DND-41 (cell line): ENCODE measurements around the gene HSPA2.

Experiments used
- ATAC-seq: fragments of 200-7000 bp; cut with Tn5 transposase; 3 replicates; pipeline ENCODE4 v1.9.1; 2021; ENCODE audit warnings: low read depth; ENCODE audit not compliant: insufficient read depth
- DNase-seq: peaks from one replicate; pipeline ENCODE4 v3.0.0-alpha.2; 2020
- H2AFZ ChIP-seq: 2 replicates; pipeline ENCODE4 v1.6.0; 2012; ENCODE audit warnings: low read depth, low read length
- H3K27ac ChIP-seq: 2 replicates; pipeline ENCODE4 v1.5.1; 2012; ENCODE audit warnings: low read length, inconsistent platforms
- H3K27me3 ChIP-seq: fragments of 200-600 bp; sonication (generic); 2 replicates; pipeline ENCODE4 v1.6.0; 2012; ENCODE audit warnings: low read length, mild to moderate bottlenecking, inconsistent platforms; ENCODE audit not compliant: insufficient read depth, poor library complexity
- H3K36me3 ChIP-seq: 2 replicates; pipeline ENCODE4 v1.5.1; 2012; ENCODE audit warnings: low read length, inconsistent platforms; ENCODE audit not compliant: insufficient read depth
- H3K4me1 ChIP-seq: 2 replicates; pipeline ENCODE4 v1.5.1; 2012; ENCODE audit warnings: mild to moderate bottlenecking, low read length; ENCODE audit not compliant: insufficient read depth
- H3K4me2 ChIP-seq: 2 replicates; pipeline ENCODE4 v1.6.0; 2012; ENCODE audit warnings: mild to moderate bottlenecking, moderate library complexity, low read length, inconsistent platforms; ENCODE audit not compliant: insufficient read depth
- H3K4me3 ChIP-seq, 2 experiments: fragments of 200-600 bp in 1 of 2; shearing (Covaris generic) in 1 of 2; 2 replicates each; pipeline ENCODE4 v1.5.1; 2012 to 2016; ENCODE audit warnings: inconsistent platforms in 2 of 2, low read length in 2 of 2, mild to moderate bottlenecking in 2 of 2, low read depth in 1 of 2, moderate library complexity in 1 of 2
- H3K79me2 ChIP-seq: 2 replicates; pipeline ENCODE4 v1.6.0; 2012; ENCODE audit warnings: low read length, inconsistent platforms; ENCODE audit not compliant: insufficient read depth
- H3K9ac ChIP-seq: 2 replicates; pipeline ENCODE4 v1.6.0; 2012; ENCODE audit warnings: low read depth, mild to moderate bottlenecking, inconsistent platforms, low read length, moderate library complexity
- H3K9me3 ChIP-seq: 2 replicates; pipeline ENCODE4 v1.5.1; 2012; ENCODE audit warnings: low read length, moderate library complexity, mild to moderate bottlenecking, inconsistent platforms; ENCODE audit not compliant: insufficient read depth, severe bottlenecking
- H4K20me1 ChIP-seq: 2 replicates; pipeline ENCODE4 v1.6.0; 2012; ENCODE audit warnings: low read length; ENCODE audit not compliant: insufficient read depth
- EZH2 ChIP-seq: IDR thresholded peaks from 3 replicates; pipeline ENCODE4 v1.6.1; 2012; ENCODE audit warnings: borderline replicate concordance, low read depth, mild to moderate bottlenecking, moderate library complexity, low read length, inconsistent platforms; ENCODE audit not compliant: severe bottlenecking
- TF ChIP-seq, protein P1 (sequence below): IDR thresholded peaks from 2 replicates; pipeline ENCODE4 v1.5.1; 2012; ENCODE audit warnings: borderline replicate concordance, low read length, moderate library complexity, mild to moderate bottlenecking; ENCODE audit not compliant: poor library complexity, severe bottlenecking; ENCODE audit errors: extremely low read depth

The HSPA2 gene

DNA sequence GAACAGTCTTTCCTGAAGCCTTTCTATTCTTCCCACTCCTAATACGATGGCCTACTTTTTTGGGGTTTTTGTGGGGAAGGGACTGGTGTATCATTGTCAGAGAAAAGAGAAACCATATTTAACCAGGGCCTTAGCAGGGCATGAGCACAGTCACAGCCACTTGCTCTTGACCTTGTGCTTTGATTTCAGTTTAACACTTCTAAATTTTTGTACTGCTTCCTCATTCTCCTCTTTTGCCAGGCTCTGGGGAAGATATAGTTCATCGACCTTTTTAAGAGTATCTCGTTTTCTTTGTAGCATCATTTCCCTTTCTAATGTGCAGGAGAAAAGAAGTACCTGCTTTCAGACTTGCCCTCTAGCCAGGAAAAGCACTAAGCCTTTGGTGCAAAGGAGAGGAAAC lies 33.8 kb upstream of the HSPA2 start:
- peaks cover 9% of the 10 kb centered on the region for H3K36me3 ChIP-seq
- peaks cover 52% of the 10 kb centered on the region for H4K20me1 ChIP-seq
- peak overlapping the region; percentile 81 for H3K4me2 ChIP-seq
- peaks cover 68% of the 10 kb centered on the region for H3K4me1 ChIP-seq
- H3K9ac ChIP-seq = peak overlapping the region; percentile 98
- peak overlapping the region in 1 of 2 experiments; percentile 50; a peak in 2 of 4 replicates for H3K4me3 ChIP-seq
- no peak for ATAC-seq
- no peak for TF ChIP-seq EZH2
- TF ChIP-seq, protein P1, sequence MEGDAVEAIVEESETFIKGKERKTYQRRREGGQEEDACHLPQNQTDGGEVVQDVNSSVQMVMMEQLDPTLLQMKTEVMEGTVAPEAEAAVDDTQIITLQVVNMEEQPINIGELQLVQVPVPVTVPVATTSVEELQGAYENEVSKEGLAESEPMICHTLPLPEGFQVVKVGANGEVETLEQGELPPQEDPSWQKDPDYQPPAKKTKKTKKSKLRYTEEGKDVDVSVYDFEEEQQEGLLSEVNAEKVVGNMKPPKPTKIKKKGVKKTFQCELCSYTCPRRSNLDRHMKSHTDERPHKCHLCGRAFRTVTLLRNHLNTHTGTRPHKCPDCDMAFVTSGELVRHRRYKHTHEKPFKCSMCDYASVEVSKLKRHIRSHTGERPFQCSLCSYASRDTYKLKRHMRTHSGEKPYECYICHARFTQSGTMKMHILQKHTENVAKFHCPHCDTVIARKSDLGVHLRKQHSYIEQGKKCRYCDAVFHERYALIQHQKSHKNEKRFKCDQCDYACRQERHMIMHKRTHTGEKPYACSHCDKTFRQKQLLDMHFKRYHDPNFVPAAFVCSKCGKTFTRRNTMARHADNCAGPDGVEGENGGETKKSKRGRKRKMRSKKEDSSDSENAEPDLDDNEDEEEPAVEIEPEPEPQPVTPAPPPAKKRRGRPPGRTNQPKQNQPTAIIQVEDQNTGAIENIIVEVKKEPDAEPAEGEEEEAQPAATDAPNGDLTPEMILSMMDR = no peak
- H3K79me2 ChIP-seq = peaks cover 95% of the 10 kb centered on the region
- H3K27me3 ChIP-seq = no peaks in the 10 kb centered on the region
- H2AFZ ChIP-seq = no peak overlapping the region
- no peaks in the 10 kb centered on the region for H3K9me3 ChIP-seq
- H3K27ac ChIP-seq = peak overlapping the region; percentile 34; the same call in 1 of the 2 replicates
- DNase-seq = no peak

DNA sequence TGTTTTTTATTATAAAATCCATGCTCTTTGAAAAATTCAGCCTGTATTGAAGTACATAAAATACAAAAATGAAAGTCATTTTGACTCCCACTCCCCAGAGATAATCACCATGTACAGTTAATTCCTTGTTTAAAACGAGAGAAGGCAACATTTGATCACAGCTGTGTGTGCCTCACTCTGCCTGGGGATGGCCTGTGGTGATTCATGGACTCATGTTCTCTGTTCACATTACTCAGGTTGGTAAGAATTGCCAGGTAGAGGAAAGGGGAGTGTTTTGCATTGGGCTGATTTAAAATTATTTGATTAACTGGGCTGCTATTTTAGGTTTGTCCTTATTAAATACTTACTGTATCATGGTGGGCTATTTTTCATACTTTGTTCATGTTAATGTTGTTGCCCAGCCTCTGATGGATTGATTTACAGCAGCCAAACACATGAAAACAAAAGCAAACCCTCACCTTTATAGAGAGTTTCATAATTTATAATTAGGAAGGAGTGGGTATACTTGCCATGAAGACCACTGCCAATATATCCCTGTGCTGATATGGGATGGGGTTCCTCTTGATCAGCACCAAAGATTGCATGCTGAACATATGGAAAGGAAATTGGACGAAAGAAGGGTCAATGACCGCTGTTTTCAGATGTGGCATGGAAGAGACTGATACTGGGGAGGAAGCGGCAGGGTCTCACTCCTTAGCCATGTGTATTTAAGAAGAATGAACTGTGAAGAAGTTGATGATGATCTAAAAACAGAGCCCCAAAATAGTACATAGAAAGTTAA lies 33.0 kb upstream of the HSPA2 start:
- DNase-seq (no peak), ATAC-seq (no peak)
- H3K9ac ChIP-seq = 0 out of 2 replicates have a peak overlapping the region, but pooled peaks have one; percentile 6
- H3K4me3 ChIP-seq = peak overlapping the region in 1 of 2 experiments; percentile 39; a peak in 1 of 4 replicates
- H3K36me3 ChIP-seq = peaks cover 13% of the 10 kb centered on the region
- H3K4me1 ChIP-seq = peaks cover 61% of the 10 kb centered on the region
- peaks cover 95% of the 10 kb centered on the region for H3K79me2 ChIP-seq
- H4K20me1 ChIP-seq = peaks cover 57% of the 10 kb centered on the region
- no peak overlapping the region for H2AFZ ChIP-seq
- H3K9me3 ChIP-seq = no peaks in the 10 kb centered on the region
- H3K4me2 ChIP-seq = peak overlapping the region; percentile 81
- H3K27me3 ChIP-seq = no peaks in the 10 kb centered on the region
- H3K27ac ChIP-seq = no peak overlapping the region; the same call in 1 of the 2 replicates
- no peak for TF ChIP-seq EZH2
- TF ChIP-seq, protein P1 = no peak

GRCh38 chr14:64508215-64508776 lies 32.2 kb upstream of the HSPA2 start:
- no peak overlapping the region for H2AFZ ChIP-seq
- H3K9ac ChIP-seq = 0 out of 2 replicates have a peak overlapping the region, but pooled peaks have one; percentile 6
- no peak for ATAC-seq
- peaks cover 58% of the 10 kb centered on the region for H3K4me1 ChIP-seq
- no peaks in the 10 kb centered on the region for H3K27me3 ChIP-seq
- H3K79me2 ChIP-seq = peaks cover 95% of the 10 kb centered on the region
- no peak overlapping the region; a peak in 1 of 4 replicates for H3K4me3 ChIP-seq
- H3K36me3 ChIP-seq = peaks cover 19% of the 10 kb centered on the region
- H3K9me3 ChIP-seq = no peaks in the 10 kb centered on the region
- H4K20me1 ChIP-seq = peaks cover 64% of the 10 kb centered on the region
- no peak for DNase-seq
- no peak for TF ChIP-seq EZH2
- TF ChIP-seq, protein P1 = no peak
- peak overlapping the region; percentile 81; the same call in 1 of the 2 replicates for H3K4me2 ChIP-seq
- H3K27ac ChIP-seq = peak overlapping the region; percentile 37; the same call in 1 of the 2 replicates
